GM23338 (cell line): Measurements from ENCODE around the gene NPTXR. TPM values are rescaled to one million over a fixed set of nuclear protein-coding genes. Genes with fewer than 3 reads are reported as not detected.

Source experiments
- ATAC-seq: fragments of 200-7000 bp; cut with Tn5 transposase; 3 replicates; pipeline ENCODE4 v1.9.1; 2020
- DNase-seq: peaks from one replicate; pipeline ENCODE4 v3.0.0-alpha.2; 2015; ENCODE audit warnings: low spot score
- H2AFZ ChIP-seq: fragments of 200-600 bp; sonication (generic); 2 replicates; pipeline ENCODE4 v1.8.0; 2016; ENCODE audit warnings: antibody characterized with exemption, mild to moderate bottlenecking, moderate library complexity
- H3F3A ChIP-seq: fragments of 200-600 bp; sonication (generic); replicated peaks from 2 replicates; pipeline ENCODE4 v1.8.0; 2017; ENCODE audit warnings: antibody characterized with exemption, mixed run types, low read depth
- H3K27ac ChIP-seq: fragments of 200-600 bp; sonication (generic); 2 replicates; pipeline ENCODE4 v1.6.1; 2016; ENCODE audit warnings: low read depth
- H3K27me3 ChIP-seq: fragments of 200-600 bp; sonication (generic); 2 replicates; pipeline ENCODE4 v1.8.0; 2016; ENCODE audit warnings: mild to moderate bottlenecking, mixed run types, moderate library complexity; ENCODE audit not compliant: insufficient read depth
- H3K36me3 ChIP-seq: fragments of 200-600 bp; sonication (generic); 2 replicates; pipeline ENCODE4 v1.8.0; 2016; ENCODE audit warnings: mild to moderate bottlenecking; ENCODE audit not compliant: insufficient read depth
- H3K4me1 ChIP-seq: fragments of 200-600 bp; sonication (generic); 2 replicates; pipeline ENCODE4 v1.8.0; 2016; ENCODE audit warnings: mild to moderate bottlenecking, moderate library complexity; ENCODE audit not compliant: insufficient read depth
- H3K4me2 ChIP-seq: fragments of 200-600 bp; sonication (generic); 2 replicates; pipeline ENCODE4 v1.7.1; 2017; ENCODE audit warnings: mixed run types
- H3K4me3 ChIP-seq: fragments of 200-600 bp; sonication (generic); 2 replicates; pipeline ENCODE4 v1.6.1; 2016; ENCODE audit warnings: mixed run types
- H3K79me2 ChIP-seq: fragments of 200-600 bp; sonication (generic); replicated peaks from 2 replicates; pipeline ENCODE4 v1.8.0; 2017; ENCODE audit warnings: mild to moderate bottlenecking; ENCODE audit not compliant: insufficient read depth
- H3K9me2 ChIP-seq: fragments of 200-600 bp; sonication (generic); 2 replicates; pipeline ENCODE4 v1.8.0; 2017; ENCODE audit not compliant: insufficient read depth
- H4K20me1 ChIP-seq: fragments of 200-600 bp; sonication (generic); replicated peaks from 2 replicates; pipeline ENCODE4 v1.8.0; 2017; ENCODE audit warnings: mild to moderate bottlenecking; ENCODE audit not compliant: insufficient read depth
- H3K27ac Mint-ChIP-seq: 2 replicates; pipeline ENCODE4 v1.8.0; 2020; ENCODE audit warnings: inconsistent platforms, mild to moderate bottlenecking, moderate library complexity, mixed read lengths
- H3K27me3 Mint-ChIP-seq: 3 replicates; pipeline ENCODE4 v1.8.0; 2022; ENCODE audit warnings: low read depth, mild to moderate bottlenecking, moderate library complexity, mixed read lengths, inconsistent platforms; ENCODE audit not compliant: insufficient read depth, poor library complexity
- H3K36me3 Mint-ChIP-seq: 3 replicates; pipeline ENCODE4 v1.8.0; 2021; ENCODE audit warnings: low read depth, mild to moderate bottlenecking, inconsistent platforms, moderate library complexity, mixed read lengths
- H3K4me1 Mint-ChIP-seq: 3 replicates; pipeline ENCODE4 v1.8.0; 2020; ENCODE audit warnings: mild to moderate bottlenecking, inconsistent platforms, mixed read lengths
- H3K4me3 Mint-ChIP-seq: 3 replicates; pipeline ENCODE4 v1.8.0; 2021; ENCODE audit warnings: moderate library complexity, mild to moderate bottlenecking, inconsistent platforms, mixed read lengths
- H3K9me3 Mint-ChIP-seq: 3 replicates; pipeline ENCODE4 v1.8.0; 2020; ENCODE audit warnings: moderate library complexity, mild to moderate bottlenecking, inconsistent platforms, mixed read lengths
- CREB1 ChIP-seq: fragments of 250-450 bp; sonication (Bioruptor Pico); IDR thresholded peaks from 2 replicates; pipeline ENCODE4 v1.5.0; 2020; ENCODE audit warnings: low read depth, mild to moderate bottlenecking, moderate library complexity
- EZH2 ChIP-seq: fragments of 200-600 bp; sonication (generic); IDR thresholded peaks from one replicate; pipeline ENCODE4 v1.8.0; 2017; ENCODE audit warnings: antibody characterized with exemption, mild to moderate bottlenecking, low read depth; ENCODE audit not compliant: unreplicated experiment
- EZH2phosphoT487 ChIP-seq: fragments of 200-600 bp; sonication (generic); IDR thresholded peaks from one replicate; pipeline ENCODE4 v1.8.1; 2018; ENCODE audit warnings: antibody characterized with exemption; ENCODE audit not compliant: unreplicated experiment
- JUNB ChIP-seq: IDR thresholded peaks from one replicate; pipeline ENCODE4 v1.6.1; 2016; ENCODE audit warnings: antibody characterized with exemption; ENCODE audit not compliant: unreplicated experiment
- NANOG ChIP-seq: IDR thresholded peaks from 2 replicates; pipeline ENCODE4 v1.6.1; 2016; ENCODE audit warnings: antibody characterized with exemption, borderline replicate concordance
- POLR2AphosphoS5 ChIP-seq: IDR thresholded peaks from 2 replicates; pipeline ENCODE4 v1.6.1; 2016; ENCODE audit warnings: antibody characterized with exemption, low read depth
- ZNF114 ChIP-seq: fragments of 250-450 bp; sonication (Bioruptor Pico); IDR thresholded peaks from 2 replicates; pipeline ENCODE4 v1.5.0; 2020; ENCODE audit warnings: mild to moderate bottlenecking, moderate library complexity
- ZNF331 ChIP-seq: fragments of 250-450 bp; sonication (Bioruptor Pico); IDR thresholded peaks from 2 replicates; pipeline ENCODE4 v1.5.0; 2020; ENCODE audit warnings: low read depth, mild to moderate bottlenecking, moderate library complexity
- polyA plus RNA-seq: library from polyadenylated mRNA; unstranded; fragments of >200 nt; fragmentation: Nextera tagmentation; extraction: Ambion mirVana; gene quantifications from 2 replicates; pipeline ENCODE4 v1.2.1, GENCODE V29; 2016
- total RNA-seq: library from RNA; depleted of rRNA; stranded (reverse); fragments of >200 nt; shearing (Covaris generic); gene quantifications from 2 replicates; pipeline ENCODE4 v1.2.3, GENCODE V29; 2014
- TF ChIP-seq, protein P1 (sequence below): IDR thresholded peaks from 2 replicates; pipeline ENCODE4 v1.6.1; 2016; ENCODE audit warnings: antibody characterized with exemption
- TF ChIP-seq, protein P2 (sequence below), 2 experiments: fragments of 200-600 bp in 1 of 2; sonication (generic) in 1 of 2; conservative IDR thresholded peaks; 2 replicates each; pipeline versions ENCODE4 v1.5.1 to v1.6.1; 2016 to 2017; ENCODE audit warnings: antibody characterized with exemption in 2 of 2, low read depth in 2 of 2, mild to moderate bottlenecking in 2 of 2, moderate library complexity in 1 of 2
- TF ChIP-seq, protein P3 (sequence below): fragments of 250-450 bp; sonication (Bioruptor Pico); IDR thresholded peaks from 2 replicates; pipeline ENCODE4 v1.5.0; 2020; ENCODE audit warnings: mild to moderate bottlenecking, moderate library complexity
- TF ChIP-seq, protein P4 (sequence below): IDR thresholded peaks from one replicate; pipeline ENCODE4 v1.6.1; 2018; ENCODE audit warnings: antibody characterized with exemption; ENCODE audit not compliant: unreplicated experiment

The NPTXR gene
- total and polyA plus RNA-seq, 2 experiments from 2014 or later = 0.89 to 13.4 TPM

DNA sequence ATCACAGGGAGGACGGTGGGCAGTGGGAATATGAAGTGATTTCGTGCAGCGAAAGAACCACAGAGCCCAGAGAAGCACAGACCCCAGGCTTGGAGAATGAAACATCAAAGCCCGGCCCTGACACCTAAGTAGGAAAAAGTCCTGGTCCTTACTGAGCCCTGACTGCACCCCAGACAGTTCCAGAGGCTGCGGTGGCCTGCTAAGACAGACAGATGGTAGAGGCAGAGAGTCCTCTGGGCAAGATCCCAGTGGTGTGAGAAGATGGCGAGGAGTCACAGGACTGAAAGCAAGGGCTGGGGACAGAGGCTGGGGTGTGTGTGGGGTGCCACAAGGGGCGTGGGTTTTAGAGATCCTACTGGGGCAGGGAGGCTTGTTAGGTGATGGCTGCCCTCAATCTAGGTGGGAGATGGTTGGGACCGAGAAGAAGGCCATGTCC is 24.5 kb upstream of the NPTXR start (continued):
- TF ChIP-seq ZNF114 = no peak
- TF ChIP-seq NANOG = no peak

DNA sequence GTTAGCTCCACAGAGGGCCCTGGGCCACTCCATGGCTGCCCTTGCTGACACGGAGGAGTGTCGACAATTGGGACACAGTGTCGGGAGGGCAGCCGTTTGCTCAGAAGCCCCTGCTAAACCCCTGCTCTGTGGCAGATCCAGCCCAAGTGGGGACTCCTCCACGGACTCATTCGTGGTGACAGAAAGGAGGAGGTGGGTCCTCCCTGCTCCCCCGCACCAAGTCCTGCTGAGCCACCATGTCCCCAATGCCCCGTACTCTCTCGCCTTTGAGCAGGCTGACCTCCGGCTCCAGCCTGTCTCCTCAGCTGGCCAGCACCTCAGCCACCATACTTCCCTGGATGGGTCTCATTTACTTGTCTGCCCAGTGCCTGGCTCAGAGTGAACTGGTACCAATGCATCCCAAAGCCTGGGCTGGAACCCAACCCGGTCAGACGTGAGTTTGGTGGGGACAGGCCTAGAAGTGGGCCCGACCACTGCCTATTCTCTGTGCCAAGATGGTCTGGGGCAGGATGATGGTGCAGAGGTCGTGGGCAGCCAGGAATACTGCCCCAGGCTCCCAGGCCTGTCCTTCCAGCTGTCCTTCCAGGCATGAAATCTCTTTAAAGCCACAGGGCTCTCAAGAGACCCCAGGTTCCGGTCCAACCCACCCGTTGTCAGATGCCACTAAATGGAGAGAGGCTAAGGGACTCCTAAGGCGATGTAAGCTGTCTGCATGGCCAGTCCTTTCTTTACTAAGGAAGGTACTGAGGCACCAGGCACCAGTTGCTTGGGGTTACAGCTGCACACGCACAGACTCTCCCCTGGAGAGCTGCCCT is 23.9 kb upstream of the NPTXR start:
- 0 out of 2 replicates have a peak, but pooled peaks cover 7% of the 10 kb centered on the region for H3F3A ChIP-seq
- H3K36me3 ChIP-seq = peaks cover 6% of the 10 kb centered on the region; the same call in 1 of the 2 replicates
- H4K20me1 ChIP-seq = peaks cover 25% of the 10 kb centered on the region
- ATAC-seq (no peak), DNase-seq (no peak)
- peaks cover 49% of the 10 kb centered on the region for H3K4me1 ChIP-seq
- Mint-ChIP-seq H3K27ac (no peak overlapping the region), H3K27me3 (peaks cover 5% of the 10 kb centered on the region), H3K9me3 (no peaks in the 10 kb centered on the region), H3K4me3 (no peak overlapping the region), H3K36me3 (peaks cover 40% of the 10 kb centered on the region), H3K4me1 (peaks cover 45% of the 10 kb centered on the region)
- H3K79me2 ChIP-seq = peaks cover 8% of the 10 kb centered on the region
- H3K9me2 ChIP-seq = no peaks in the 10 kb centered on the region
- H3K4me3 ChIP-seq = peak overlapping the region; percentile 68; the same call in 1 of the 2 replicates
- H3K27me3 ChIP-seq = no peaks in the 10 kb centered on the region
- H2AFZ ChIP-seq = no peak overlapping the region
- H3K4me2 ChIP-seq = peak overlapping the region; percentile 89; the same call in 1 of the 2 replicates
- no peak overlapping the region for H3K27ac ChIP-seq
- TF ChIP-seq, protein P1, sequence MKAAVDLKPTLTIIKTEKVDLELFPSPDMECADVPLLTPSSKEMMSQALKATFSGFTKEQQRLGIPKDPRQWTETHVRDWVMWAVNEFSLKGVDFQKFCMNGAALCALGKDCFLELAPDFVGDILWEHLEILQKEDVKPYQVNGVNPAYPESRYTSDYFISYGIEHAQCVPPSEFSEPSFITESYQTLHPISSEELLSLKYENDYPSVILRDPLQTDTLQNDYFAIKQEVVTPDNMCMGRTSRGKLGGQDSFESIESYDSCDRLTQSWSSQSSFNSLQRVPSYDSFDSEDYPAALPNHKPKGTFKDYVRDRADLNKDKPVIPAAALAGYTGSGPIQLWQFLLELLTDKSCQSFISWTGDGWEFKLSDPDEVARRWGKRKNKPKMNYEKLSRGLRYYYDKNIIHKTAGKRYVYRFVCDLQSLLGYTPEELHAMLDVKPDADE = no peak
- TF ChIP-seq, protein P2, sequence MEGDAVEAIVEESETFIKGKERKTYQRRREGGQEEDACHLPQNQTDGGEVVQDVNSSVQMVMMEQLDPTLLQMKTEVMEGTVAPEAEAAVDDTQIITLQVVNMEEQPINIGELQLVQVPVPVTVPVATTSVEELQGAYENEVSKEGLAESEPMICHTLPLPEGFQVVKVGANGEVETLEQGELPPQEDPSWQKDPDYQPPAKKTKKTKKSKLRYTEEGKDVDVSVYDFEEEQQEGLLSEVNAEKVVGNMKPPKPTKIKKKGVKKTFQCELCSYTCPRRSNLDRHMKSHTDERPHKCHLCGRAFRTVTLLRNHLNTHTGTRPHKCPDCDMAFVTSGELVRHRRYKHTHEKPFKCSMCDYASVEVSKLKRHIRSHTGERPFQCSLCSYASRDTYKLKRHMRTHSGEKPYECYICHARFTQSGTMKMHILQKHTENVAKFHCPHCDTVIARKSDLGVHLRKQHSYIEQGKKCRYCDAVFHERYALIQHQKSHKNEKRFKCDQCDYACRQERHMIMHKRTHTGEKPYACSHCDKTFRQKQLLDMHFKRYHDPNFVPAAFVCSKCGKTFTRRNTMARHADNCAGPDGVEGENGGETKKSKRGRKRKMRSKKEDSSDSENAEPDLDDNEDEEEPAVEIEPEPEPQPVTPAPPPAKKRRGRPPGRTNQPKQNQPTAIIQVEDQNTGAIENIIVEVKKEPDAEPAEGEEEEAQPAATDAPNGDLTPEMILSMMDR (conservative IDR thresholded peaks at IDR 0.05; ENCODE audit: low read depth in 2 of 2) = no peak
- TF ChIP-seq JUNB = no peak
- TF ChIP-seq, protein P3, sequence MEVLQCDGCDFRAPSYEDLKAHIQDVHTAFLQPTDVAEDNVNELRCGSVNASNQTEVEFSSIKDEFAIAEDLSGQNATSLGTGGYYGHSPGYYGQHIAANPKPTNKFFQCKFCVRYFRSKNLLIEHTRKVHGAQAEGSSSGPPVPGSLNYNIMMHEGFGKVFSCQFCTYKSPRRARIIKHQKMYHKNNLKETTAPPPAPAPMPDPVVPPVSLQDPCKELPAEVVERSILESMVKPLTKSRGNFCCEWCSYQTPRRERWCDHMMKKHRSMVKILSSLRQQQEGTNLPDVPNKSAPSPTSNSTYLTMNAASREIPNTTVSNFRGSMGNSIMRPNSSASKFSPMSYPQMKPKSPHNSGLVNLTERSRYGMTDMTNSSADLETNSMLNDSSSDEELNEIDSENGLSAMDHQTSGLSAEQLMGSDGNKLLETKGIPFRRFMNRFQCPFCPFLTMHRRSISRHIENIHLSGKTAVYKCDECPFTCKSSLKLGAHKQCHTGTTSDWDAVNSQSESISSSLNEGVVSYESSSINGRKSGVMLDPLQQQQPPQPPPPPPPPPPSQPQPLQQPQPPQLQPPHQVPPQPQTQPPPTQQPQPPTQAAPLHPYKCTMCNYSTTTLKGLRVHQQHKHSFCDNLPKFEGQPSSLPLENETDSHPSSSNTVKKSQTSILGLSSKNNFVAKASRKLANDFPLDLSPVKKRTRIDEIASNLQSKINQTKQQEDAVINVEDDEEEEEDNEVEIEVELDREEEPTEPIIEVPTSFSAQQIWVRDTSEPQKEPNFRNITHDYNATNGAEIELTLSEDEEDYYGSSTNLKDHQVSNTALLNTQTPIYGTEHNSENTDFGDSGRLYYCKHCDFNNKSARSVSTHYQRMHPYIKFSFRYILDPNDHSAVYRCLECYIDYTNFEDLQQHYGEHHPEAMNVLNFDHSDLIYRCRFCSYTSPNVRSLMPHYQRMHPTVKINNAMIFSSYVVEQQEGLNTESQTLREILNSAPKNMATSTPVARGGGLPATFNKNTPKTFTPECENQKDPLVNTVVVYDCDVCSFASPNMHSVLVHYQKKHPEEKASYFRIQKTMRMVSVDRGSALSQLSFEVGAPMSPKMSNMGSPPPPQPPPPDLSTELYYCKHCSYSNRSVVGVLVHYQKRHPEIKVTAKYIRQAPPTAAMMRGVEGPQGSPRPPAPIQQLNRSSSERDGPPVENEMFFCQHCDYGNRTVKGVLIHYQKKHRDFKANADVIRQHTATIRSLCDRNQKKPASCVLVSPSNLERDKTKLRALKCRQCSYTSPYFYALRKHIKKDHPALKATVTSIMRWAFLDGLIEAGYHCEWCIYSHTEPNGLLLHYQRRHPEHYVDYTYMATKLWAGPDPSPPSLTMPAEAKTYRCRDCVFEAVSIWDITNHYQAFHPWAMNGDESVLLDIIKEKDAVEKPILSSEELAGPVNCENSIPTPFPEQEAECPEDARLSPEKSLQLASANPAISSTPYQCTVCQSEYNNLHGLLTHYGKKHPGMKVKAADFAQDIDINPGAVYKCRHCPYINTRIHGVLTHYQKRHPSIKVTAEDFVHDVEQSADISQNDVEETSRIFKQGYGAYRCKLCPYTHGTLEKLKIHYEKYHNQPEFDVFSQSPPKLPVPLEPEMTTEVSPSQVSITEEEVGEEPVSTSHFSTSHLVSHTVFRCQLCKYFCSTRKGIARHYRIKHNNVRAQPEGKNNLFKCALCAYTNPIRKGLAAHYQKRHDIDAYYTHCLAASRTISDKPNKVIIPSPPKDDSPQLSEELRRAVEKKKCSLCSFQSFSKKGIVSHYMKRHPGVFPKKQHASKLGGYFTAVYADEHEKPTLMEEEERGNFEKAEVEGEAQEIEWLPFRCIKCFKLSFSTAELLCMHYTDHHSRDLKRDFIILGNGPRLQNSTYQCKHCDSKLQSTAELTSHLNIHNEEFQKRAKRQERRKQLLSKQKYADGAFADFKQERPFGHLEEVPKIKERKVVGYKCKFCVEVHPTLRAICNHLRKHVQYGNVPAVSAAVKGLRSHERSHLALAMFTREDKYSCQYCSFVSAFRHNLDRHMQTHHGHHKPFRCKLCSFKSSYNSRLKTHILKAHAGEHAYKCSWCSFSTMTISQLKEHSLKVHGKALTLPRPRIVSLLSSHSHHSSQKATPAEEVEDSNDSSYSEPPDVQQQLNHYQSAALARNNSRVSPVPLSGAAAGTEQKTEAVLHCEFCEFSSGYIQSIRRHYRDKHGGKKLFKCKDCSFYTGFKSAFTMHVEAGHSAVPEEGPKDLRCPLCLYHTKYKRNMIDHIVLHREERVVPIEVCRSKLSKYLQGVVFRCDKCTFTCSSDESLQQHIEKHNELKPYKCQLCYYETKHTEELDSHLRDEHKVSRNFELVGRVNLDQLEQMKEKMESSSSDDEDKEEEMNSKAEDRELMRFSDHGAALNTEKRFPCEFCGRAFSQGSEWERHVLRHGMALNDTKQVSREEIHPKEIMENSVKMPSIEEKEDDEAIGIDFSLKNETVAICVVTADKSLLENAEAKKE (CRISPR knock-in tag) = no peak
- no peak for TF ChIP-seq ZNF331 (CRISPR knock-in tag)
- no peak for TF ChIP-seq EZH2phosphoT487
- no peak for TF ChIP-seq EZH2
- no peak for TF ChIP-seq CREB1 (CRISPR knock-in tag)
- TF ChIP-seq POLR2AphosphoS5 = no peak
- no peak for TF ChIP-seq NANOG
- TF ChIP-seq, protein P4, sequence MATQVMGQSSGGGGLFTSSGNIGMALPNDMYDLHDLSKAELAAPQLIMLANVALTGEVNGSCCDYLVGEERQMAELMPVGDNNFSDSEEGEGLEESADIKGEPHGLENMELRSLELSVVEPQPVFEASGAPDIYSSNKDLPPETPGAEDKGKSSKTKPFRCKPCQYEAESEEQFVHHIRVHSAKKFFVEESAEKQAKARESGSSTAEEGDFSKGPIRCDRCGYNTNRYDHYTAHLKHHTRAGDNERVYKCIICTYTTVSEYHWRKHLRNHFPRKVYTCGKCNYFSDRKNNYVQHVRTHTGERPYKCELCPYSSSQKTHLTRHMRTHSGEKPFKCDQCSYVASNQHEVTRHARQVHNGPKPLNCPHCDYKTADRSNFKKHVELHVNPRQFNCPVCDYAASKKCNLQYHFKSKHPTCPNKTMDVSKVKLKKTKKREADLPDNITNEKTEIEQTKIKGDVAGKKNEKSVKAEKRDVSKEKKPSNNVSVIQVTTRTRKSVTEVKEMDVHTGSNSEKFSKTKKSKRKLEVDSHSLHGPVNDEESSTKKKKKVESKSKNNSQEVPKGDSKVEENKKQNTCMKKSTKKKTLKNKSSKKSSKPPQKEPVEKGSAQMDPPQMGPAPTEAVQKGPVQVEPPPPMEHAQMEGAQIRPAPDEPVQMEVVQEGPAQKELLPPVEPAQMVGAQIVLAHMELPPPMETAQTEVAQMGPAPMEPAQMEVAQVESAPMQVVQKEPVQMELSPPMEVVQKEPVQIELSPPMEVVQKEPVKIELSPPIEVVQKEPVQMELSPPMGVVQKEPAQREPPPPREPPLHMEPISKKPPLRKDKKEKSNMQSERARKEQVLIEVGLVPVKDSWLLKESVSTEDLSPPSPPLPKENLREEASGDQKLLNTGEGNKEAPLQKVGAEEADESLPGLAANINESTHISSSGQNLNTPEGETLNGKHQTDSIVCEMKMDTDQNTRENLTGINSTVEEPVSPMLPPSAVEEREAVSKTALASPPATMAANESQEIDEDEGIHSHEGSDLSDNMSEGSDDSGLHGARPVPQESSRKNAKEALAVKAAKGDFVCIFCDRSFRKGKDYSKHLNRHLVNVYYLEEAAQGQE = no peak
